Left ventricle myocardium inferior (tissue), 1 donor: ENCODE measurements around the gene ARHGAP10. TPM values are rescaled to one million over a fixed set of nuclear protein-coding genes. Genes with fewer than 3 reads are reported as not detected.
"Not testable (repeated sequence)": the region's sequence is repeated elsewhere in the genome, so short reads cannot be mapped to it uniquely, and the experiment has no call there.

Experiments used
- DNase-seq: peaks from one replicate; pipeline ENCODE4 v3.0.0-alpha.2; 2020
- H3K27ac ChIP-seq: fragments of 200-600 bp; replicated peaks from 2 replicates; pipeline ENCODE4 v1.8.0; 2021
- H3K27me3 ChIP-seq: fragments of 200-600 bp; 2 replicates; pipeline ENCODE4 v1.8.0; 2021; ENCODE audit warnings: low read depth
- H3K36me3 ChIP-seq: fragments of 200-600 bp; 2 replicates; pipeline ENCODE4 v1.8.0; 2021
- H3K4me1 ChIP-seq: fragments of 200-600 bp; 2 replicates; pipeline ENCODE4 v1.8.0; 2021
- H3K4me3 ChIP-seq: fragments of 200-600 bp; 2 replicates; pipeline ENCODE4 v1.8.0; 2021; ENCODE audit warnings: mild to moderate bottlenecking, moderate library complexity
- H3K9me3 ChIP-seq: fragments of 200-600 bp; replicated peaks from 2 replicates; pipeline ENCODE4 v1.8.0; 2021
- CTCF ChIP-seq: fragments of 200-600 bp; IDR thresholded peaks from 2 replicates; pipeline ENCODE4 v1.8.0; 2021; ENCODE audit warnings: antibody characterized with exemption, mild to moderate bottlenecking, borderline replicate concordance
- intact Hi-C: fragments of 100-400 bp; cut with micrococcal nuclease; formaldehyde crosslinking; loops from one replicate; pipeline ENCODE4 v1.11.0; 2022
- total RNA-seq: library from RNA; stranded (reverse); fragmentation: NEBNext Ultra II Directional; extraction: Animal tissue kit (Norgen Biotek cat#: 25700); gene quantifications from one replicate; pipeline ENCODE4 v1.2.1, GENCODE V29; 2021
- donor health status: DM: no; HTN: yes; CAD: no; lungs with severe emphysema.

Gene ARHGAP10
- total RNA-seq, 1 donor from 2014 or later, result 59.7 TPM

- Histone ChIP-seq H3K4me1 (peaks cover 14% of the 10 kb centered on the region), H3K27ac (no peak overlapping the region), H3K36me3 (peaks cover 30% of the 10 kb centered on the region), H3K27me3 (no peaks in the 10 kb centered on the region), H3K4me3 (no peak overlapping the region), H3K9me3 (peaks cover 11% of the 10 kb centered on the region)
- no peak for TF ChIP-seq CTCF
- no peak for DNase-seq
- intact Hi-C loops, result no loop called here
Measured at GRCh38 chr4:147901916-147902315, 170.0 kb downstream of the ARHGAP10 start.

- no peak for TF ChIP-seq CTCF
- Histone ChIP-seq H3K27me3 (no peaks in the 10 kb centered on the region), H3K36me3 (peaks cover 31% of the 10 kb centered on the region)
Measured at GRCh38 chr4:147909225-147909624, 177.3 kb downstream of the ARHGAP10 start.

GRCh38 chr4:147910315-147910714 lies 178.4 kb downstream of the ARHGAP10 start:
- peaks cover 36% of the 10 kb centered on the region for H3K36me3 ChIP-seq
- no peak for TF ChIP-seq CTCF
- H3K27ac ChIP-seq, result no peak overlapping the region
- DNase-seq, result no peak
- H3K4me1 ChIP-seq, result peaks cover 7% of the 10 kb centered on the region
- no peaks in the 10 kb centered on the region for H3K27me3 ChIP-seq
- intact Hi-C loops, result no loop called here
- H3K9me3 ChIP-seq, result no peaks in the 10 kb centered on the region
- H3K4me3 ChIP-seq, result no peak overlapping the region

More at GRCh38 chr4:147909225-147909624, 177.3 kb downstream of the ARHGAP10 start:
- H3K9me3 ChIP-seq, result peaks cover 2% of the 10 kb centered on the region
- H3K4me1 ChIP-seq, result peaks cover 7% of the 10 kb centered on the region
- no peak overlapping the region for H3K4me3 ChIP-seq
- DNase-seq, result no peak
- intact Hi-C loops, result no loop called here
- H3K27ac ChIP-seq, result no peak overlapping the region

GRCh38 chr4:147912106-147912505 lies 180.2 kb downstream of the ARHGAP10 start:
- DNase-seq, H3K27ac ChIP-seq, H3K27me3 ChIP-seq, H3K4me3 ChIP-seq, intact Hi-C loops, H3K9me3 ChIP-seq, H3K4me1 ChIP-seq: not testable (repeated sequence)
- peaks cover 43% of the 10 kb centered on the region for H3K36me3 ChIP-seq

- no peak overlapping the region for H3K27ac ChIP-seq
- H3K4me3 ChIP-seq, result no peak overlapping the region
- H3K27me3 ChIP-seq, result no peaks in the 10 kb centered on the region
- intact Hi-C loops, result no loop called here
- TF ChIP-seq CTCF, result no peak
- H3K9me3 ChIP-seq, result no peaks in the 10 kb centered on the region
- DNase-seq, result no peak
- H3K36me3 ChIP-seq, result peaks cover 46% of the 10 kb centered on the region
- peaks cover 7% of the 10 kb centered on the region for H3K4me1 ChIP-seq
Measured at GRCh38 chr4:147913137-147913536, 181.2 kb downstream of the ARHGAP10 start.

- no peak overlapping the region for H3K27ac ChIP-seq
Measured at GRCh38 chr4:147916351-147916750, 184.5 kb downstream of the ARHGAP10 start.

More at GRCh38 chr4:147916351-147916750, 184.5 kb downstream of the ARHGAP10 start:
- Histone ChIP-seq H3K4me1 (no peaks in the 10 kb centered on the region), H3K27me3 (no peaks in the 10 kb centered on the region), H3K4me3 (no peak overlapping the region), H3K9me3 (no peaks in the 10 kb centered on the region), H3K36me3 (peaks cover 36% of the 10 kb centered on the region)
- no peak for TF ChIP-seq CTCF
- intact Hi-C loops, result no loop called here
- no peak for DNase-seq
